Measurements from ENCODE around the gene ZNF398. TPM values are rescaled to one million over a fixed set of nuclear protein-coding genes. Genes with fewer than 3 reads are reported as not detected.
A peak's percentile ranks its signal among the peaks of the same experiment; 100 is the strongest.
"Not testable (repeated sequence)": the region's sequence is repeated elsewhere in the genome, so short reads cannot be mapped to it uniquely, and the experiment has no call there.

The ZNF398 gene, protein sequence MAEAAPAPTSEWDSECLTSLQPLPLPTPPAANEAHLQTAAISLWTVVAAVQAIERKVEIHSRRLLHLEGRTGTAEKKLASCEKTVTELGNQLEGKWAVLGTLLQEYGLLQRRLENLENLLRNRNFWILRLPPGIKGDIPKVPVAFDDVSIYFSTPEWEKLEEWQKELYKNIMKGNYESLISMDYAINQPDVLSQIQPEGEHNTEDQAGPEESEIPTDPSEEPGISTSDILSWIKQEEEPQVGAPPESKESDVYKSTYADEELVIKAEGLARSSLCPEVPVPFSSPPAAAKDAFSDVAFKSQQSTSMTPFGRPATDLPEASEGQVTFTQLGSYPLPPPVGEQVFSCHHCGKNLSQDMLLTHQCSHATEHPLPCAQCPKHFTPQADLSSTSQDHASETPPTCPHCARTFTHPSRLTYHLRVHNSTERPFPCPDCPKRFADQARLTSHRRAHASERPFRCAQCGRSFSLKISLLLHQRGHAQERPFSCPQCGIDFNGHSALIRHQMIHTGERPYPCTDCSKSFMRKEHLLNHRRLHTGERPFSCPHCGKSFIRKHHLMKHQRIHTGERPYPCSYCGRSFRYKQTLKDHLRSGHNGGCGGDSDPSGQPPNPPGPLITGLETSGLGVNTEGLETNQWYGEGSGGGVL
- total RNA-seq = 7.5 and 17.8 TPM in 2 replicates

DNA sequence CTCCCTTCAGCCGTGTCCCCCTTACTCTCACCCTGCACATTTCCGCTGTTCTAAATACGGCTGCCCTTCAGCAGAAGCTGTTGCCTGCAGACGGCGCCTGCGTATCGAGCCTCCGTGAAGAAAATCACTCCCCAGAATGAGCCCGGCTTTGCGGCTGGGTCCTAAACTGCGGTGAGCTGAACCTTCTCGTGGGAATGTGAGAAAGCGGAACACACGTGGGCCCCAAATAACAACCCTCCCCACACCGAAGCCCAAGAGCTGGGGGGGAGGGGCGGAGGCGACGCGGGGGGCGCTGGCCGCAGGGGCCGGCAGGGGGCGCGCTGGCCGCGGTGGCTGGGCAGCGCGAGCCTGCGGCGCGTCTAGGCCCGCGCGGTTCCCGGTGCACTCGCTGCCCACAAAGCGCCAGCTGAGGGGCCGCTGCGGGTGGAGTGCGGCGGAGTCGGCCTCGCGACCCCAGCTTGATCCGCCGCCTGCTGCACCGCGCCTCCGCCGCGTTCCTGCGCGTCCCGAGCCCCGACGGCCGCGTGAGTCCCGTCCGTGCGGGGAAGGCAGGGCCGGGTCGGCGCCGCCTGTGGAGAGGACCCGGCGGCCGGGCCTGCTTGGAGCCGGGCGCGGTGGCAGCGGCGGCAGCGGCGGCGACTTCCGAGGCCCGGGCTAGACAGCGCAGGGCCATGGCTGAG is at the start of gene ZNF398:
TSS of gene ZNF398 (plus strand) at position 382 of the 680 bp plus-strand sequence. CDS start at position 672, 290 bp downstream.
- no peak for DNase-seq (ENCODE audit: low read depth)

DNA sequence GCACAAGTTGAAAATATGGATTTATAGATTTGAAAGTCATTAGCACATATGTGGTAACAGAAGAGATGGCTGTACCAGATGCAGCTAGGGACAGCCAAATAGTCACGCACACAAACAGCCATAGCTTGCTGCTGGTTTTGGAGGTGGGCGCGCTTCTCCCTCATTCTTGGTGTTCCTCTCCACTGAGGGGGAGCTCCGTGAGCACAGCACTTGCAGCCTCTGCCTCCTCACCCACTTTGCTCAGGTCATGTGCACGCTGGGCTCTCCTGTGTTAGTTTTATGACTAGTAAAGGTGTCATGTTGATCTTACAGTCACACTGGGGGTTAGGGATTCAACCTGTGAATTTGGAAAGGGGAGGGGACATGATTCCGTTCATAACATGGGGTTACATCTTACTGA is 48.2 kb upstream of the ZNF398 start:
- DNase-seq (ENCODE audit: low read depth) = no peak

DNA sequence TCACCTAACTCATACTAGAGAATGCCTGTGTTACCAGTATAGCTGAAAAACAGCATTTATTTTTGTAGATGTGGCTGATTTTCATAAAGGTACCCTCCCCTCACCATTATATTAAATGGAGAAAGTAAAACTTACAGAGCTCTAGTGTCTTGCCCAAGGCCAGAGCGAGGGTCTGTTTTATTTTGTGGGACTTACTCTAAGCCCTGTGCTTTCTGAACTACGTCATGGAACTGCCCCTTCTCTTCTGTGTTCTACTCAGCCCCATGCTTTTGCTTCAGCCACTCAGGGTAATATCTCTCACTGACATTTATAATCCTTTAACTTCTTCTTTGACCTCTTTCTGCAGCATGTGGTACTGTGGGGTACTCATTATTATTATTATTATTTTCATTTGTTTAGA is 46.4 kb upstream of the ZNF398 start:
- DNase-seq (ENCODE audit: low read depth) = no peak

DNA sequence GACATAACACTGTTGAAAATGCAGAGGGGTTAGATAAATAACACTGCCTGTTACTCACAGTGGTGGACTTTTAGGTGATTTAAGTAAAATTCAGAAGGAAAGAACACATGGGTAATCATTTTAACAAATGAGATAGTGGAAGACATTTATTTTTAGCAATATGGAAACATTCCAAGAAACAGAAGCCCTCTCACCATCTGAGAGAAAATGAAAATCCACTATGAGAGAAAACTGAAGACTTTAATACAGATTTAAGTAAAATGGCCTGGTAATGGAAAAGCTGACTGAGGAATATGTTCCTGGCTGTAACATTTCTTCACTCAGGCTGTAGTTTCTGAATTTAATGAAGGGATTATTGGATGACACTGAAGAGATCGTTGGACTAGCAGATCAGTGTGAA is 44.6 kb upstream of the ZNF398 start:
- no peak for DNase-seq (ENCODE audit: low read depth)

DNA sequence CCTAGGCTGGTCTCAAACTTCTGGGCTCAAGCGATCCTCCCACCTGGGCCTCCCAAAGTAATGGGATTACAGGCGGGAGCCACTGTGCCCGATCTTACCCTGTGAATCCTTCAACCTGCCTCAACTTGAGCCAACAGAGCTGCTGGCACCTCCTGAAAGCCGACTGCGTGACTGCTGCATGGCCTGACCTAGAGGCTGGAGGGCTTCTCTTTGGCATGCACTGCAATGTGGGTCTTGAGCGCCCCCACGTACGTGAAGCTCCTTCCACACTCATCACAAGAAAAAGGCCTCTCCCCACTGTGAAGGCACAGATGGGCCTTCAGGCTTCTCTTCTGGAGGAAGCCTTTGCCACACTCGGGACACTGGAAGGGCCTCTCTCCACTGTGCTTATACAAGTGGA is 43.8 kb upstream of the ZNF398 start:
- no peak for DNase-seq (ENCODE audit: low read depth)

DNA sequence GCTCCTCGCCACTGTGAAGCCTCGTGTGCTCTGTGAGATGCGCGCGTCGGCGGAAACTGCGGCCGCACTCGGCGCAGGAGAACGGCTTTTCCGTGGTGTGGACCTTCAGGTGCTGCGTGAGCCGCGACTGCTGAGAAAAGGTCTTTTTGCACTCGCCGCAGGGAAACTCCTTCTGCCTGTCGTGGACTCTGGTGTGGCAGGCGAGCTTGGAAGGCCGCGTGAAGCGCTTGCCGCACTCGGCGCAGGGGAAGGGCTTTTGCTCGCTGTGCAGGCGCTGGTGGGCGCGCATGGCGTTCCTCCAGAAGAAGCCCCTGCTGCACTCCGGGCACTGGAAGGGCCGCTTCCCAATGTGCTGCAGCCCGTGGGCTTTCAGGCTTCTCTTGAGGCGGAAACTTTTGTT is 43.0 kb upstream of the ZNF398 start:
- no peak for DNase-seq (ENCODE audit: low read depth)

DNA sequence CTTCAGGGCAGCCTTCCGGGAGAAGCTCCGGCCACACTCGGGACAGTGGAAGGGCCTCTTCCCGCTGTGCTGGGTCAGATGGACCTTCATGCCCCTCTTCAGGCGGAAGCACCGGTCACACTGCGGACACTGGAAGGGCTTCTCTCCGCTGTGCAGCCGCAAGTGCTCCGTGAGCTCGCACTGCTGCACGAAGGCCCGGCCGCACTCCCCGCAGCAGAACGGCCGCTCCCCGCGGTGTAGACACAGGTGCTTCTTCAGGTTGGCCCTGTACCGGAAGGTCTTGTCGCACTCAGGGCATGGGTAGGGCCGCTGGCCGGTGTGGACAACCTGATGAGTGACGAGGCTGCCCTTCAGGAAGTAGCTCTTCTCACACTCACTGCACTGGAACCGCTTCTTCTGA is 42.5 kb upstream of the ZNF398 start:
- DNase-seq (ENCODE audit: low read depth) = no peak

DNA sequence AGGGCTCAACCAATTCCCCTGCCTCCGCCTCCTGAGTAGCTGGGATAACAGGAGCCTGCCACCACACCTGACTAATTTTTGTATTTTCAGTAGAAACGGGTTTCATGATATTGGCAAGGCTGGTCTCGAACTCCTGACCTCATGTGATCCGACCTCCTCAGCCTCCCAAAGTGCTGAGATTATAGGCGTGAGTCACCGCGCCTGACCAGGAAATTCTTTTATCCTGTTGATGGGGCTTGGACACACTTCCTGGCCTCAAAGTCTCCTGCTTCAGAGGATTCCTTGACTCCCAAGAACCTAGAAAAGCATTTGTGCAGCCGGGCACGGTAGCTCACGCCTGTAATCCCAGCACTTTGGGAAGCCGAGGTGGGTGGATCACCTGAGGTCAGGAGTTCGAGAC is 37.3 kb upstream of the ZNF398 start:
- no peak for DNase-seq (ENCODE audit: low read depth)

DNA sequence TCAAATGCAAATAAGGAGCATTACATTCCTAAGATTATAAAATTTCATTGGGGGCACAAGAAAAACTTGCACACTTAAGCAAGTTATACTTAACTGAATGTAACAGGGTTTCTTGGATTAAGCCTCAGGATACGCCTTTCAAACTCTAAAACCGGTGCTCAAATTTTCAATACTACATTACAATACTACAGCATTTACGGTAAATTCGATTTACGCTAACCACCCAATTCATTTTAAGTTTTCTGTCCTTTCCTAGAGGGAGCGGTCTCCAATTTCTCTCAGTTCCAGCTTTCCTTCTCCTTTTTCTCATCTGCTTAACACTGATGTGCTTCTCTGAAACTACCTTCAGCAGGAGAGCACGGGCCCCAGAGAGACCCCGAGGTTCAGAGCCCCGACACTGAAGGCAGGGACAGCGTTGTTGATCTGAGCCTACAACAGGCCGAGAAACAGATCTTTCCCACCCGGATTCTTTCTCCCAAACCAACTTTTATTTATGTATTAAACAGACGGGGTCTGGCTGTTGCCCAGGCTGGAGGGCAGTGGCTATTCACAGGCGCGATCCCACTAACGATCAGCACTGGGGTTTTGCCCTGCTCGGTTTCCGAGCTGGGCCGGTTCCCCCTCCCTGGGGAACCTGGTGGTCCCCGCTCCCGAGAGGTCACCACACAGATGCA is 21.9 kb upstream of the ZNF398 start:
- DNase-seq (ENCODE audit: low read depth) = no peak

DNA sequence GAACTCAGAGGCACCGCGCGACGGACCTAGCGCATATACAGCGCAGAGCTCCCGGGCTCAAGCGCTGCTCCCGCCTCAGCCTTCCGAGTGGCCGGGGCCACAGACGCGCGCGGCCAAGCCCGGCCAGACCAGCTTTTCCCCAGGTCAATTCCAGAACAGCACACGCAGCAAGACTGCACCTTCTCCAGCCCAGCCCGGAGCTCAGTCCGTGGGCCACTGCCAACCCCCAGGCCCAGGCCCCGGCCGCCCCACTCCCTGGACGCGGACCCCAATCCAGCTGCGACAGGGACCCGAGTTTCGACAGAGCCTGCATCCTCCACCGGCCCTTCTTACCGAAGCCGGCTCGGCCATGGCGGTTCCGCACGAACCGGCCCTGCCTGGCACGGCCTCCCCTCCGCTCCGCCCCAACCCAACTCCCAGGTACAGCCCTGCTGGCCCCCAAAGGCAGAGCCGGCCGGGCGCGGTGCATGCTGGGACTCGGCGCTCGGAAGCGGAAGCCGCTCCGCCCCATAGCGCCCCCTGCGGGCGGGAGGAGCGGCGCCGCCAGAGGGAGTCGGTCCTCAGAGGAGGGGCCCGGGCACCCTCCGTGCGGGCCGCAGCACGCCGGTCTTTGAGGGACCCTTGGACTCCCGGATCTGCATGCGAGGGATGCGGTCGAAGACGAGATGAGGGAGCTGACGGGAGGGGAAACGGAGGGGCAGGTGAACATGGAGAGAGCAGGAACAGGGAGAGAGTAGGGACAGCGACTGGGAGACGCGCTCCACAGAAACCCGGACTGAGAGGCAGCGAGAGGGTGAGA is 21.2 kb upstream of the ZNF398 start, which contains the start of gene ZNF425:
TSS of gene ZNF425 (minus strand) at position 462 of the 799 bp plus-strand sequence. CDS start at position 351, 111 bp downstream.
- peak; percentile 70 for DNase-seq (ENCODE audit: low read depth)

DNA sequence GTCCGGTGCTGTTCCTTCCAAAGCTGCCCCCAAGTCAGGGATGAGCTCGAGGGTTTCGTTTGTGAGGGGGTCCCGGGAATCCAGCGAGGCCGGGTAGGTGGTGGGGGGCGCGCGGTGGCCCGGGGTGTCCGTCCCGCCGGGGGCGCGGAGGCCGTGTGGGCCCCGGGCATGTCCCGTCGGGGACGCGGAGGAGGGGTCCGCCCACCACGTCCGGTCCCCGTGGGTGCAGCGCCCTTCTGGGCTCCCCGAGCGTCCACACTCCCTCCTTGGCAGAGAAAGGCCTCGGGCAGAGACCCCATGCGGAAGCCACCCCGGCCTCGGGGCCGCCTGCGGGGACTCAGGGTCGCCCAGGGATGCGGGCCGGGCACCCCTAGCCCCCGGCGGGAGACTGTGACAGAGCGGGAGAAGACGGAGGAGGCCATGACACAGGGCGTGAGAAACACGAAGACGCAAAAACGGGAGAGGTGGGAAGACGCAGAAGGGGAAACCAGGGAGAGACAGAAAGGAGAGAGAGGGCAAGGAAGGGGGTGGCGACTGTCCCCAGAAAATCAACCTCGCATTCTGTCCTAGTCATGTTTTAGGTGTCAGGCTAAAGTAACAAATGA is 20.5 kb upstream of the ZNF398 start:
- no peak for DNase-seq (ENCODE audit: low read depth)

DNA sequence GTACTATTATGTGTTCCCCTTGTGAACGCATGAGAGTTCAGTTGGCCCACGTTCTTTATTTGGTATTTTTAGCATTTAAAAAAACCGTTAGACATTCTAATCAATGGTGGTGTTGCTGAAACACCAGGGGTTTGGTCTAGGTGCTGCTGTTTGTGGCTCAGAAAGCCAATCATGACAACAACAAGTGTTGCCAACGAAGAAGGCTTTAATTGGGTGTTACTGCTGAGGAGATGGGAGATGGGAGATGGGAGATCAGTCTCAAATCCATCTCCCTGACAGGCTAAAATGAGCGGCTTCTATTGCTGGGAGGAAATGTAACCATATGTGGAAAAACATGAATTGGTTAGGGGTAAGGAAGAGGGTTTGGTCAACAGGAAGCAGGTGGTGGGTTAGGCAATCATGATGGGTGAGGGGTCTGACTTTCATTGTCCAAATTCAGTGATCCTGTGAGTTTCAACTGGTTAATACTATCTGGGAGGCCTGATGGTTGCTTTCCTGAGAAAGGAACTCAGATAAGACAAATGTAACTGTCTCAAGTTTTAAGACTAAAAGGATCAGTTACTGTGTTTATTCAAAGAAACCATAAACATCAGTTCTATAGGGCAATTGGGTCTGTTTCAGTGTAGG is 16.6 kb upstream of the ZNF398 start:
- no peak for DNase-seq (ENCODE audit: low read depth)

DNA sequence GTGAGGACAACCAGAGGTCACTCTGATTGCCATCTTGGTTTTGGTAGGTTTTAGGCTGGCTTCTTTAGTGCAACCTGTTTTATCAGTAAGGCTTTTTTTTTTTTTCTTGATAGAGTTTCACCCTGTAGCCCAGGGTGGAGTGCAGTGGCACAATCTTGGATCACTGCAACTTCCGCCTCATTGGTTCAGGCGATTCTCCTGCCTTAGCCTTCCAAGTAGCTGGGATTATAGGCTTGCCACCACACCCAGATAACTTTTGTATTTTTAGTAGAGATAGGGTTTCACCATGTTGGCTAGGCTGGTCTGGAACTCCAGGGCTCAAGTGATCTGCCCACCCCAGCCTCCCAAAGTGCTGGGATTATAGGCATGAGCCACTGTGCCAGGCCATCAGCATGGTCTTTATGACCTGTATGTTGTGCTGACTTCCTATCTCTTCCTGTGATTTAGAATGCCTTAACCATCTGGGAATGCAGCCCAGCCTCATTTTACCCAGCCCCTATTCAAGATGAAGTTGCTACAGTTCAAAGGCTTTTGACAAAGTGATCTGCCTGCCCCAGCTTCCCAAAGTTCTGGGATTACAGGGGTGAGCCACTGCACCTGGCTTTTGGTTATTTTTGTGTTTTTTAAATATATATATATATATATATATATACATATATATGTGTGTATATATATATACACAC is 14.1 kb upstream of the ZNF398 start:
- DNase-seq (ENCODE audit: low read depth) = no peak

DNA sequence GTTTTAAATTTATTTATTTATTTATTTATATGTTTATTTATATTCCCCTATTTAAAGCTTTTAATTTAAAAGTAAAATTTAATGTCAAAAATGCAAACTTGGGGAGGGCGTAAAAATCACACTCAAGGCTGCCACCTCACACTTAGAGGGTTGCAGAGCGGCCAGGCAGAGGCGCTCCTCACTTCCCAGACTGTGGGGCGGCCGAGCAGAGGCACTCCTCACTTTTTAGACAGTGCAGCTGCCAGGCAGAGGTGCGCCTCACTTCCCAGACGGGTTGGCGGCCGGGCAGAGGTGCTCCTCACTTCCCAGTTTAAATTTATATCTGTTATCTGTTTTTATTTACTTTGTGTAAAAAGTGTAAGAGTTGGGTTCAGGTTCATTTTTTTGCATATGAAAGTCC is 11.1 kb upstream of the ZNF398 start:
- no peak for DNase-seq (ENCODE audit: low read depth)

DNA sequence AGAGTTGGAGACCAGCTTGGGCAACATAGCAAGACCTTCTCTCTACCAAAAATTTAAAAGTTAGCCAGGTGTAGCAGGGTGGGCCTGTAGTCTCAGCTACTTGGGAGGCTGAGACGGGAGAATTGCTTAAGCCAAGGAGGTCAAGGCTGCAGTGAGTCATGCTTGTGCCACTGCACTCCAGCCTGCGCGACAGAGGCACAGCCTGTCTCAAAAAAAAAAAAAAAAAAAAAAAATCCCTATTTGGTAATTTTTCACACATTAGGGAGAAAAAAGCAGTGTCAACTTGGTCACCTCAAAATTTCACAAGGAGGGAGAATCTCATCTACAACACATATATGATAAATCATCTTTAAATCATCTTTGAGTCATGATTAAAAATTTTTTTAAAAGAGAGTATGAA is 6.4 kb upstream of the ZNF398 start:
- DNase-seq (ENCODE audit: low read depth) = no peak

DNA sequence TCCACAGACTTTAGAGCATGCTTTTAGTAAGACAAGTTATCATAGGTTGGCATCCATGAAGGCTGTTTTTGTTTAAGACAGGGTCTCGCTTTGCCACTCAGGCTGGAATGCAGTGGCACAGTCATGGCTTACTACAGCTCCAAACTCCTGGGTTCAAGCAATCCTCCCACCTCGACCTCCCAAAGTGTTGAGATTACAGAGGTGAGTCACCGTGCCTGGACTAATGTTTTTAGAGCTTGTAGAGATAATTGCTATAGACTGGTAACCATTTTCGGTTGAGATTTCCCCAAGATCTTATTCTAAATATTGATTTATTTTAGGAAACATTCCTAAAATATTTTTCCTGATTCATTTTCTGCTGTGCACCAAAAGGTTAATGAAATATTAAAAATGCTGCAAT is 5.4 kb upstream of the ZNF398 start:
- no peak for DNase-seq (ENCODE audit: low read depth)

DNA sequence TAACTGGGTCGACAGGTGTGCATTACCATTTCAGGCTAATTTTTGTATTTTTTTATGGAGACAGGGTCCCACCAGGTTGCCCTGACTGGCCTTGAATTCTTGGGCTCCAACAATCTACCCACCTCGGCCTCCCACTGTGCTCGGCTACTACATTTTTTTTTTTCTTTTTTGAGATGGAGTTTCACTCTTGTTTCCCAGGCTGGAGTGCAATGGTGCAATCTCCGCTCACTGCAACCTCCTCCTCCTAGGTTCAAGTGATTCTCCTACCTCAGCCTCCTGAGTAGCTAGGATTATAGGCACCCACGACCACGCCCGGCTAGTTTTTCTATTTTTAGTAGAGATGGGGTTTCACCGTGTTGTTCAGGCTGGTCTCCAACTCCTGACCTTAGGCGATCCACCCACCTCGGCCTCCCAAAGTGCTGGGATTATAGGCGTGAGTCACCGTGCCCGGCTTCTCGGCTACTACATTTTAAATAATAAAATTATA is 2.8 kb upstream of the ZNF398 start:
- not testable (repeated sequence) for DNase-seq (ENCODE audit: low read depth)

DNA sequence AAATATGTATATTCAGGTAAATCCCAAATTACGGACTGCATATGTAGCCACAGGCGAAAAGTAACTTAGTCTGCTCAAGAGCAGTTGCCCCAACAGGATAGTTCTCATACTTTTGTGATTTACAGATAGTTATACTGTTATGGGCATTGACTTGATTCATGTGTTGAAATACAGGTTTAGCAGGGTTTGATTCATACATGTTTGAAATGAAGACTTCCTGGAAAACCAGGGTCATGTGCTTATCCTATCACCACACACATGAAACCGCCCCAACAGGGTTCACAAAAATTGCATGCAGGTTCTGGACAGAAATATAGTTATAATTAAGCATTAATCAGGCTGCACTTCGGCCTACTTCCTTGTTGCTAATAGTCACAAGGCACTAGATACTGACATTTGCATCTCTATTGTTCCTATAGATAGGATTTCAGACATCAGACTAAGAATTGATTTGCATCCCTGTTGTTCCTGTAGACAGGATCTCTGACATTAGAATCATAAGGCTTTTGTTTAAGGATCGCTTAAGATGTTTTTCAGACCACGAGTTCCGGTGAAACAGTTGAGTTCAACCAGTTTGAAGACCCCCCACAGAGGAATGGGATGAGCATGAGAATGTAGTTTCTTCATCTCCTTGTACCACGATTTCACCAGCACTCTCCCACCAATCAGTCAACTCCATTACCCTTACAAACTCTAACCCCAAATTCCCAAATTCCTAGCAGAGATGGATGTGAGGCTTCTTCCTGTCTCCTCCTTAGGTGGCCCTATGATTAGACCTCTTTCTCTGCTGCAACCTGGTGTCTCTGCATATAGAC is 2.0 kb upstream of the ZNF398 start:
- DNase-seq (ENCODE audit: low read depth) = peak; percentile 66
